OCI-LY1 (cell line): ENCODE measurements around the gene MVB12B.

Experiments
- H2AFZ ChIP-seq: fragments of 200-600 bp; sonication (generic), shearing (Covaris generic); 2 replicates; pipeline ENCODE4 v1.6.0; 2014; ENCODE audit warnings: antibody characterized with exemption, mild to moderate bottlenecking, low read length
- H3F3A ChIP-seq: fragments of 200-600 bp; sonication (generic), shearing (Covaris generic); 2 replicates; pipeline ENCODE4 v1.6.0; 2014; ENCODE audit warnings: mild to moderate bottlenecking, antibody characterized with exemption, low read length, moderate library complexity; ENCODE audit not compliant: insufficient read depth
- H3K27ac ChIP-seq: fragments of 200-600 bp; sonication (generic); 2 replicates; pipeline ENCODE4 v1.5.1; 2014; ENCODE audit warnings: low read length, mixed run types, mild to moderate bottlenecking, low read depth; ENCODE audit not compliant: poor library complexity, severe bottlenecking
- H3K27me3 ChIP-seq: fragments of 200-600 bp; sonication (generic); 2 replicates; pipeline ENCODE4 v1.6.0; 2014; ENCODE audit warnings: antibody characterized with exemption, mild to moderate bottlenecking, low read length, moderate library complexity; ENCODE audit not compliant: insufficient read depth
- H3K36me3 ChIP-seq: fragments of 200-600 bp; sonication (generic); 2 replicates; pipeline ENCODE4 v1.6.1; 2014; ENCODE audit warnings: mild to moderate bottlenecking, antibody characterized with exemption, low read length, moderate library complexity, mixed read lengths; ENCODE audit not compliant: insufficient read depth
- H3K4me1 ChIP-seq: fragments of 200-600 bp; sonication (generic); 2 replicates; pipeline ENCODE4 v1.5.1; 2014; ENCODE audit warnings: mild to moderate bottlenecking, low read length, moderate library complexity; ENCODE audit not compliant: insufficient read depth, severe bottlenecking
- H3K4me2 ChIP-seq: fragments of 200-600 bp; sonication (generic), shearing (Covaris generic); 2 replicates; pipeline ENCODE4 v1.6.1; 2014; ENCODE audit warnings: low read length
- H3K4me3 ChIP-seq: fragments of 200-600 bp; sonication (generic); 2 replicates; pipeline ENCODE4 v1.5.1; 2014; ENCODE audit warnings: low read length, low read depth, mild to moderate bottlenecking, mixed read lengths; ENCODE audit not compliant: poor library complexity, severe bottlenecking
- H3K79me2 ChIP-seq: fragments of 200-600 bp; shearing (Covaris generic); 2 replicates; pipeline ENCODE4 v1.6.1; 2016; ENCODE audit warnings: mixed run types, low read length, mixed read lengths; ENCODE audit not compliant: insufficient read depth
- H3K9ac ChIP-seq: fragments of 200-600 bp; sonication (generic), shearing (Covaris generic); 2 replicates; pipeline ENCODE4 v1.6.1; 2014; ENCODE audit warnings: mild to moderate bottlenecking, low read length, mixed read lengths
- H3K9me2 ChIP-seq: fragments of 200-600 bp; sonication (generic), shearing (Covaris generic); 2 replicates; pipeline ENCODE4 v1.6.1; 2014; ENCODE audit warnings: low read depth, mild to moderate bottlenecking, low read length, mixed read lengths
- H3K9me3 ChIP-seq: fragments of 200-600 bp; shearing (Covaris generic); 2 replicates; pipeline ENCODE4 v1.6.1; 2014; ENCODE audit warnings: low read length, mixed read lengths
- H4K20me1 ChIP-seq: fragments of 200-600 bp; sonication (generic), shearing (Covaris generic); 2 replicates; pipeline ENCODE4 v1.6.0; 2016; ENCODE audit warnings: mild to moderate bottlenecking, low read length; ENCODE audit not compliant: insufficient read depth
- CTCF ChIP-seq: fragments of 200-600 bp; sonication (generic), shearing (Covaris generic); IDR thresholded peaks from 2 replicates; pipeline ENCODE4 v1.5.1; 2017; ENCODE audit warnings: mild to moderate bottlenecking, antibody characterized with exemption, low read length, moderate library complexity, mixed read lengths
- EZH2 ChIP-seq: fragments of 200-600 bp; sonication (generic), shearing (Covaris generic); IDR thresholded peaks from 2 replicates; pipeline ENCODE4 v1.8.0; 2017; ENCODE audit warnings: borderline replicate concordance, mixed run types, mild to moderate bottlenecking, antibody characterized with exemption, low read length, moderate library complexity, mixed read lengths

The MVB12B gene

DNA sequence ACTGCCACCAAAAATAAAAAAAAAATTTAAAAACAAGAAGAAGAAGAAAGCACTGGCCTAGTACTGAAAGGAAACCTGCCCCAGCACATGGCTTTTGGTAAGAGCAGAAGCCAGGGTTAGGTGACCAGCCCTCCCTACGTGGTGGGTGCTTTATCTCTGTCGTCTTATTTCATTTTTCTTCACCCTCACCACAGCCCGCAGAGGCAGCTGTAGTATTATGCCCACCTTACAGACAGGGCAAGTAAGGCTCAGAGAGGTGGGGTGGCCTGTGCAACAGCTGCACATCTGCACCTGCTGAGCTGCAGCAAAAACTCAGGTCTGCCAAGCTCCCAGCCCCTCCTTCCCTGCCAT lies 146.3 kb downstream of the MVB12B start:
- no peaks in the 10 kb centered on the region for H3F3A ChIP-seq
- no peaks in the 10 kb centered on the region for H4K20me1 ChIP-seq
- H3K79me2 ChIP-seq, result no peaks in the 10 kb centered on the region
- TF ChIP-seq CTCF (no peak), EZH2 (no peak)
- H3K36me3 ChIP-seq, result no peaks in the 10 kb centered on the region
- H3K9ac ChIP-seq, result no peak overlapping the region
- H3K4me2 ChIP-seq, result no peak overlapping the region
- no peak overlapping the region for H3K27ac ChIP-seq
- H3K4me1 ChIP-seq, result peaks cover 14% of the 10 kb centered on the region
- no peaks in the 10 kb centered on the region for H3K9me2 ChIP-seq
- H3K9me3 ChIP-seq, result no peaks in the 10 kb centered on the region
- H3K27me3 ChIP-seq, result no peaks in the 10 kb centered on the region
- H3K4me3 ChIP-seq, result no peak overlapping the region
- H2AFZ ChIP-seq, result no peak overlapping the region

DNA sequence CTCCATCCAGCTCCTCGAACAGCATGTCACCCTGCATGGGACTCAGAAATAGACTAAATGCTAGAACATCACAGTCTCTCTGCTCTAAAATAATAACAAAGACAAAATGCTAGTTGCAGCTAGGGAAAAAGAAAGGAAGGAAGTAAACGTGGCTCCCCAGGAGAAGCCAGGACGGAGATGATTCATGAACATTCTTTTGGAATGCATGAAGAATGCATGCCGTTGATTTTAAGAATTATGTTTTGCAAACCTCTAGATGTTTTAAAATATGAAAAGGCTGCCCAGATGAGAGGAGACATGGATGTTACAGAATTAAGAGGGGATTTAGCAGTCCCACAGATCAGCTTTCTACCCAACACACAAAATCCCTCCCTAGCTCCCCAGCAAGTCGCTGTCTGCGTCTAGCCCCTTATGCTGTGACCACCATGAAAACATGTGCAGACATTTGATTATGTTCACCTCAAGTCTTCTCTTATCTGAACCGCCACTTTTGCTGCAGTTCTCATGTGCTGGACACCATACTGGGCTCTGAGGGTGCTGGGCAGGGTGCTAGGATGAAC lies 147.7 kb downstream of the MVB12B start:
- Histone ChIP-seq H3K9ac (no peak overlapping the region), H3K79me2 (no peaks in the 10 kb centered on the region), H3F3A (no peaks in the 10 kb centered on the region), H3K9me2 (no peaks in the 10 kb centered on the region), H3K27me3 (no peaks in the 10 kb centered on the region; the same call in 1 of the 2 replicates), H3K36me3 (no peaks in the 10 kb centered on the region), H4K20me1 (no peaks in the 10 kb centered on the region), H3K4me2 (no peak overlapping the region), H3K9me3 (no peaks in the 10 kb centered on the region), H3K27ac (no peak overlapping the region), H3K4me1 (peaks cover 14% of the 10 kb centered on the region), H3K4me3 (no peak overlapping the region), H2AFZ (no peak overlapping the region)
- TF ChIP-seq EZH2 (no peak), CTCF (no peak)

DNA sequence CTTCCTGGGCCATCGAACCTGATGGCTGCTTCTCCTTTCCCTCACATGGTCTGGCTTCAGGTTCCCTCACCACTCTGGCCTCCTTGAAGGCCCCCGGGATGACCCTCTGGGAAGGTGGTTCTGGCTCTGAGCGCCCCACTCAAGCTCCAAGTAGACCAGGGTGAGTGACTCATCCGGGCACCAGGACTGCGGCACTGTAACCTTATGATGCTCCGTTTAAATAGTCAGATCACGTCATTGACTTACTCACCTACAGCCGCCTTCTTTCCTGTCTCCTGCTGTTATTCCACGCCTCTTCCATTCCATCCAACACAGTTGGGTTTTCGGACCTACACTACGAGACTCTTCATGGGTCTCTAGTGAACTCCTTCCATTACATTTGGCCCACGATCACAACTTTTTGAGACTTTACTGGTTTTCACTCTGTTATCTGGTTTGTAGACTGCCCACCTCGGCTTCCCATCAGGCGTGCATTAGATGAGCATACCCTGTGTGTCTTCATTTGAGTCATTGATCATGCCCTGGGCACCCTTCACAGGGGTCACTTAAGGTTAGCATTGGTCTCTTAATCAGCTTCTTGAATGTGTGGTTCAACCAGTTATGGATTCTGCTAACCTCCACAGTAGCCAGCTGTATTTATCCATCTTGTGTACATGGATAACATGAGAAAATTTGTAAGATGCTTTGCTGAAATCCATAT lies 148.3 kb downstream of the MVB12B start:
- Histone ChIP-seq H3K36me3 (no peaks in the 10 kb centered on the region), H3K9ac (no peak overlapping the region), H3F3A (no peaks in the 10 kb centered on the region), H3K9me3 (no peaks in the 10 kb centered on the region), H4K20me1 (no peaks in the 10 kb centered on the region), H3K27ac (no peak overlapping the region), H3K79me2 (no peaks in the 10 kb centered on the region), H3K4me3 (no peak overlapping the region), H3K4me2 (no peak overlapping the region), H3K27me3 (no peaks in the 10 kb centered on the region; the same call in 1 of the 2 replicates), H3K9me2 (no peaks in the 10 kb centered on the region), H2AFZ (no peak overlapping the region), H3K4me1 (peaks cover 14% of the 10 kb centered on the region)
- TF ChIP-seq CTCF (no peak), EZH2 (no peak)
